Activated CD8-positive, alpha-beta memory T cell treated with anti-CD3 and anti-CD28 coated beads, Interleukin-2, amount 50 U/mL, for 48 hours (primary cell): ENCODE data around the gene CDK11A.
"Not testable (repeated sequence)": the region's sequence is repeated elsewhere in the genome, so short reads cannot be mapped to it uniquely, and the experiment has no call there.

Source experiments
- DNase-seq: peaks from one replicate; pipeline ENCODE4 v3.0.0-alpha.2; 2020

The CDK11A gene

GRCh38 chr1:1754051-1754815 lies 30.1 kb upstream of the CDK11A start:
- DNase-seq = no peak

- DNase-seq = no peak
Measured at GRCh38 chr1:1753607-1754005, 29.4 kb upstream of the CDK11A start.

- DNase-seq = no peak
Measured at GRCh38 chr1:1752636-1753606, 28.8 kb upstream of the CDK11A start.

- no peak for DNase-seq
Measured at GRCh38 chr1:1752190-1752589, 28.0 kb upstream of the CDK11A start.

GRCh38 chr1:1749941-1750340 lies 25.8 kb upstream of the CDK11A start:
- DNase-seq = not testable (repeated sequence)

- DNase-seq = no peak
Measured at GRCh38 chr1:1748686-1749321, 24.6 kb upstream of the CDK11A start.

GRCh38 chr1:1746566-1746909 lies 22.4 kb upstream of the CDK11A start:
- not testable (repeated sequence) for DNase-seq

- peak; percentile 98 for DNase-seq
Measured at GRCh38 chr1:1745651-1746565, 21.8 kb upstream of the CDK11A start.

- DNase-seq = not testable (repeated sequence)
Measured at GRCh38 chr1:1742529-1742928, 18.4 kb upstream of the CDK11A start.

GRCh38 chr1:1741013-1741412 lies 16.9 kb upstream of the CDK11A start:
- not testable (repeated sequence) for DNase-seq

GRCh38 chr1:1738799-1739337 lies 14.7 kb upstream of the CDK11A start:
- not testable (repeated sequence) for DNase-seq

GRCh38 chr1:1737675-1738590 lies 13.8 kb upstream of the CDK11A start:
- peak; percentile 56 for DNase-seq

- DNase-seq = no peak
Measured at GRCh38 chr1:1732381-1732780, 8.2 kb upstream of the CDK11A start.

GRCh38 chr1:1730870-1731269 lies 6.7 kb upstream of the CDK11A start:
- DNase-seq = no peak

- not testable (repeated sequence) for DNase-seq
Measured at GRCh38 chr1:1730230-1730629, 6.1 kb upstream of the CDK11A start.

GRCh38 chr1:1729116-1729816 lies 5.1 kb upstream of the CDK11A start:
- DNase-seq = not testable (repeated sequence)

GRCh38 chr1:1728308-1729005 lies 4.3 kb upstream of the CDK11A start:
- not testable (repeated sequence) for DNase-seq

GRCh38 chr1:1727131-1727651 lies 3.0 kb upstream of the CDK11A start:
- DNase-seq = not testable (repeated sequence)

- not testable (repeated sequence) for DNase-seq
Measured at GRCh38 chr1:1726088-1726487, 1.9 kb upstream of the CDK11A start.
